Measurements from ENCODE around the gene CDKN3. TPM values are rescaled to one million over a fixed set of nuclear protein-coding genes. Genes with fewer than 3 reads are reported as not detected.
"Not testable (repeated sequence)": the region's sequence is repeated elsewhere in the genome, so short reads cannot be mapped to it uniquely, and the experiment has no call there.

Gene CDKN3
- total RNA-seq, 2 donors from 2014 or later = 1.4 to 3.4 TPM

- no peak for DNase-seq (ENCODE audit: low spot score)
- intact Hi-C loops (cut with DNase I) = no loop called here
Measured at GRCh38 chr14:54399560-54399959, 2.8 kb downstream of the CDKN3 start.

GRCh38 chr14:54403401-54404005, 6.7 kb downstream of the CDKN3 start:
- intact Hi-C loops (cut with DNase I); DNase-seq (ENCODE audit: low spot score): not testable (repeated sequence)

- intact Hi-C loops (cut with DNase I) = no loop called here
- DNase-seq (ENCODE audit: low spot score) = no peak
Measured at GRCh38 chr14:54410215-54410614, 13.4 kb downstream of the CDKN3 start.

- intact Hi-C loops (cut with DNase I) = no loop called here
Measured at GRCh38 chr14:54411371-54411770, 14.6 kb downstream of the CDKN3 start.

GRCh38 chr14:54420478-54421142, 23.8 kb downstream of the CDKN3 start:
- intact Hi-C loops (cut with DNase I) = no loop called here
- DNase-seq (ENCODE audit: low spot score) = no peak

More at GRCh38 chr14:54411371-54411770, 14.6 kb downstream of the CDKN3 start:
- DNase-seq (ENCODE audit: low spot score) = no peak

GRCh38 chr14:54423991-54424390, 27.2 kb downstream of the CDKN3 start:
- no peak for DNase-seq (ENCODE audit: low spot score)
- intact Hi-C loops (cut with DNase I) = no loop called here

- intact Hi-C loops (cut with DNase I) = no loop called here
- DNase-seq (ENCODE audit: low spot score) = no peak
Measured at GRCh38 chr14:54424479-54424901, 27.7 kb downstream of the CDKN3 start.

- intact Hi-C loops (cut with DNase I) = no loop called here
- DNase-seq (ENCODE audit: low spot score) = no peak
Measured at GRCh38 chr14:54425068-54425467, 28.3 kb downstream of the CDKN3 start.

GRCh38 chr14:54425537-54426274, 28.9 kb downstream of the CDKN3 start:
- no peak for DNase-seq (ENCODE audit: low spot score)
- intact Hi-C loops (cut with DNase I) = no loop called here

- intact Hi-C loops (cut with DNase I) = no loop called here
- no peak for DNase-seq (ENCODE audit: low spot score)
Measured at GRCh38 chr14:54427871-54428270, 31.1 kb downstream of the CDKN3 start.

GRCh38 chr14:54428527-54428926, 31.7 kb downstream of the CDKN3 start:
- no peak for DNase-seq (ENCODE audit: low spot score)
- intact Hi-C loops (cut with DNase I) = no loop called here

GRCh38 chr14:54435500-54435981, 38.7 kb downstream of the CDKN3 start:
- DNase-seq (ENCODE audit: low spot score) = no peak
- intact Hi-C loops (cut with DNase I) = no loop called here

GRCh38 chr14:54437954-54438353, 41.1 kb downstream of the CDKN3 start:
- DNase-seq (ENCODE audit: low spot score); intact Hi-C loops (cut with DNase I): not testable (repeated sequence)

GRCh38 chr14:54438703-54439102, 41.9 kb downstream of the CDKN3 start:
- intact Hi-C loops (cut with DNase I) = no loop called here
- DNase-seq (ENCODE audit: low spot score) = no peak

GRCh38 chr14:54440037-54440436, 43.2 kb downstream of the CDKN3 start:
- intact Hi-C loops (cut with DNase I) = no loop called here
- no peak for DNase-seq (ENCODE audit: low spot score)

- intact Hi-C loops (cut with DNase I) = no loop called here
- no peak for DNase-seq (ENCODE audit: low spot score)
Measured at GRCh38 chr14:54440476-54440872, 43.7 kb downstream of the CDKN3 start.

GRCh38 chr14:54440873-54441868, 44.4 kb downstream of the CDKN3 start, which contains the start of gene CNIH1:
Gene CNIH1, minus strand, starts transcription at chr14:54441374. Its CDS starts 47 bp downstream, at chr14:54441327.
- intact Hi-C loops (cut with DNase I) = no loop called here

GRCh38 chr14:54442961-54443360, 46.2 kb downstream of the CDKN3 start:
- intact Hi-C loops (cut with DNase I); DNase-seq (ENCODE audit: low spot score): not testable (repeated sequence)

More at GRCh38 chr14:54440873-54441868, 44.4 kb downstream of the CDKN3 start, which contains the start of gene CNIH1:
- DNase-seq (ENCODE audit: low spot score) = peak; percentile 98

- no peak for DNase-seq (ENCODE audit: low spot score)
- intact Hi-C loops (cut with DNase I) = no loop called here
Measured at GRCh38 chr14:54443981-54444380, 47.2 kb downstream of the CDKN3 start.

All from posterior vena cava (tissue), 2 donors.